Liver (tissue), 9 donors: ENCODE data around the gene MRPS18A. TPM values are rescaled to one million over a fixed set of nuclear protein-coding genes. Genes with fewer than 3 reads are reported as not detected.

Experiments used
- DNase-seq: peaks from one replicate; pipeline ENCODE4 v3.0.0-alpha.2; 2017; ENCODE audit warnings: low spot score
- H3K27ac ChIP-seq, 2 donors: one replicate each; pipeline ENCODE4 v1.7.0; 2013; ENCODE audit warnings: inconsistent platforms in 2 of 2, low read length in 2 of 2, control low read depth in 1 of 2, low read depth in 1 of 2, mild to moderate bottlenecking in 1 of 2
- H3K27me3 ChIP-seq, 4 donors: one replicate each; pipeline versions ENCODE4 v1.6.1 to v1.7.0; 2013; ENCODE audit warnings: low read length in 3 of 4, inconsistent platforms in 1 of 4, mild to moderate bottlenecking in 1 of 4, moderate library complexity in 1 of 4; ENCODE audit not compliant: control insufficient read depth in 4 of 4, insufficient read depth in 4 of 4
- H3K36me3 ChIP-seq, 4 donors: one replicate each; pipeline versions ENCODE4 v1.6.1 to v1.7.0; 2013; ENCODE audit warnings: low read length in 3 of 4, mild to moderate bottlenecking in 3 of 4, low read depth in 1 of 4, moderate library complexity in 1 of 4; ENCODE audit not compliant: control insufficient read depth in 4 of 4, insufficient read depth in 3 of 4
- H3K4me1 ChIP-seq, 4 donors: one replicate each; pipeline versions ENCODE4 v1.6.1 to v1.7.0; 2013; ENCODE audit warnings: low read length in 3 of 4, mild to moderate bottlenecking in 3 of 4, moderate library complexity in 1 of 4; ENCODE audit not compliant: control insufficient read depth in 4 of 4, insufficient read depth in 4 of 4
- H3K4me3 ChIP-seq, 3 donors: one replicate each; pipeline versions ENCODE4 v1.6.1 to v1.7.0; 2013; ENCODE audit warnings: low read length in 3 of 3, control low read depth in 1 of 3, low read depth in 1 of 3, mild to moderate bottlenecking in 1 of 3
- H3K9ac ChIP-seq, 2 donors: one replicate each; pipeline ENCODE4 v1.7.0; 2013; ENCODE audit warnings: low read length in 2 of 2, mild to moderate bottlenecking in 2 of 2, moderate library complexity in 2 of 2, control low read depth in 1 of 2, low read depth in 1 of 2
- H3K9me3 ChIP-seq, 4 donors: one replicate each; pipeline versions ENCODE4 v1.6.1 to v1.7.0; 2013; ENCODE audit warnings: low read length in 3 of 4; ENCODE audit not compliant: control insufficient read depth in 4 of 4
- CTCF ChIP-seq: fragments of 150-350 bp; IDR thresholded peaks from 2 replicates; pipeline ENCODE4 v1.5.1; 2017; ENCODE audit warnings: improper control_type of control experiment, low read depth, low read length; ENCODE audit not compliant: missing input control
- EGR1 ChIP-seq, 2 donors: IDR thresholded peaks; 2 replicates each; pipeline ENCODE4 v1.6.1; 2016 to 2018; ENCODE audit warnings: antibody characterized with exemption in 2 of 2, low read depth in 2 of 2
- FOXA1 ChIP-seq: IDR thresholded peaks from 2 replicates; pipeline ENCODE4 v1.6.1; 2016; ENCODE audit warnings: antibody characterized with exemption
- FOXA2 ChIP-seq: IDR thresholded peaks from 2 replicates; pipeline ENCODE4 v1.6.1; 2016; ENCODE audit warnings: antibody characterized with exemption
- GABPA ChIP-seq, 2 donors: IDR thresholded peaks in 1 of 2; conservative IDR thresholded peaks in 1 of 2; 2 replicates each; pipeline ENCODE4 v1.6.1; 2016; ENCODE audit warnings: antibody characterized with exemption in 2 of 2, mild to moderate bottlenecking in 1 of 2, moderate library complexity in 1 of 2
- HNF4A ChIP-seq, 2 donors: conservative IDR thresholded peaks; 2 replicates each; pipeline ENCODE4 v1.6.1; 2016; ENCODE audit warnings: antibody characterized with exemption in 2 of 2, mild to moderate bottlenecking in 2 of 2
- HNF4G ChIP-seq: IDR thresholded peaks from 2 replicates; pipeline ENCODE4 v1.6.1; 2016; ENCODE audit warnings: antibody characterized with exemption
- JUND ChIP-seq, 2 donors: IDR thresholded peaks; 2 replicates each; pipeline ENCODE4 v1.6.1; 2016; ENCODE audit warnings: antibody characterized with exemption in 2 of 2
- MAX ChIP-seq: IDR thresholded peaks from 2 replicates; pipeline ENCODE4 v1.6.1; 2016; ENCODE audit warnings: antibody characterized with exemption
- NR2F2 ChIP-seq: IDR thresholded peaks from 2 replicates; pipeline ENCODE4 v1.6.1; 2016; ENCODE audit warnings: antibody characterized with exemption
- RAD21 ChIP-seq, 2 donors: IDR thresholded peaks; 2 replicates each; pipeline ENCODE4 v1.6.1; 2016; ENCODE audit warnings: antibody characterized with exemption in 2 of 2, mild to moderate bottlenecking in 2 of 2
- REST ChIP-seq: IDR thresholded peaks from 2 replicates; pipeline ENCODE4 v1.6.1; 2016; ENCODE audit warnings: antibody characterized with exemption, mild to moderate bottlenecking
- RXRA ChIP-seq, 2 donors: IDR thresholded peaks; 2 replicates each; pipeline ENCODE4 v1.6.1; 2017 to 2018; ENCODE audit warnings: antibody characterized with exemption in 2 of 2, mild to moderate bottlenecking in 1 of 2
- SP1 ChIP-seq: IDR thresholded peaks from 2 replicates; pipeline ENCODE4 v1.6.1; 2018; ENCODE audit warnings: antibody characterized with exemption, mild to moderate bottlenecking
- TAF1 ChIP-seq: conservative IDR thresholded peaks from 2 replicates; pipeline ENCODE4 v1.6.1; 2016; ENCODE audit warnings: antibody characterized with exemption, mild to moderate bottlenecking
- YY1 ChIP-seq: IDR thresholded peaks from 2 replicates; pipeline ENCODE4 v1.6.1; 2016; ENCODE audit warnings: antibody characterized with exemption, mild to moderate bottlenecking
- ZBTB33 ChIP-seq: IDR thresholded peaks from 2 replicates; pipeline ENCODE4 v1.6.1; 2016; ENCODE audit warnings: antibody characterized with exemption
- WGBS: extraction: QIAGEN DNeasy Blood & Tissue Kit; methylation state at CpG from one replicate; pipeline ENCODE4 v1.1.7; 2013; 5-methylcytosine and 5-hydroxymethylcytosine counted together
- polyA plus RNA-seq, 2 donors: library from polyadenylated mRNA; stranded (reverse) in 1 of 2; unstranded in 1 of 2; fragments of 200-250 nt in 1 of 2; fragments of >200 nt in 1 of 2; fragmentation: Nextera tagmentation in 1 of 2; extraction: Ambion mirVana in 1 of 2; gene quantifications; one replicate each; pipeline versions ENCODE4 v1.2.1 to v1.2.3, GENCODE V29; 2013 to 2015
- total RNA-seq, 2 donors: library from RNA; depleted of rRNA; stranded (reverse); fragments of >200 nt; gene quantifications; one replicate each; pipeline ENCODE4 v1.2.3, GENCODE V29; 2014
- TF ChIP-seq, protein P1 (sequence below): IDR thresholded peaks from 2 replicates; pipeline ENCODE4 v1.6.1; 2016; ENCODE audit warnings: antibody characterized with exemption
- donor health status: healthy.
- donor health status: healthy.
- donor health status: healthy.
- donor health status: healthy.
- donor health status: healthy.

Gene MRPS18A
- total and polyA plus RNA-seq, 4 donors = 21.5 to 50.5 (median 35.0) TPM

DNA sequence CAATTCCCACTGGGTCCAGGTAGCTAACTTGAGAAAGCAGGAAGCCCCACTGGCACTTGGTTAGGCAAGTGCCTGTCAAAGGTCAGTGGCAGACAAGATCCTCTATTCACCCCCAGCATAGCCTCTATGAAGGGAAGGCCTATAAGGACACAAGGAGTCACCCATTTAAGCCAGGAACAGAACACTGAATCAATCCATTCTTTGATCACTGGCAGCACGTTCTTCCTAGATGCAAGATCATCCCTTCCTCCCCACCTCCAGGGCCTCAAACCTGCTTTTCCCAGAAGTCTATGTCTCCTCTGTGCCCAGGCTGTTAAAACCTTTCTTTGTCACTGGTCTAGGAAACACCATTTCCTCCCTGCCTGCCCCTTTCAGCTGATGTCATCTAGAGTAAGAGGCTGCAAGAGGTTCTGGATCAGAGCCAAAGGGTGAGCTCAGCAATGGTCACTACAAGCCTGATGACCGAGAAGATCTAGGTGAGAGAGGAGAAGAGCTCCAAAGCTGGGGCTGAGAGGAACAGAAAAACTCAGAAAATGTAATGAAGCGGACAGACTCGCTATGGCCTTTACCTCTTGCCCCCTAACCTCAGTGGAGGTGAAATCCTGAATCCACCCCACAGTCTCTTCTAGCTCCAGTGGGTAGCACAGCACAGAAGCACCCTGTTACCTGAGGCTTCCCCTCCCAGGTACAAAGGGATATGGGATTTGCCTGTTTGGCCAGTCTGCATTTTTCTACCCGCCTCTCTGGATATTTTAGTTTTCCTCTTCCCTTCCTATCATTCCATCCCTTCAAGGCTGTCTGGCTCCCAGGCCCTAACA is 60.4 kb downstream of the MRPS18A start:
- no peaks in the 10 kb centered on the region for H3K27me3 ChIP-seq
- peak overlapping the region in 1 of 2 donors; percentile 71 for H3K9ac ChIP-seq
- peak in 1 of 2 donors; percentile 20 for TF ChIP-seq RXRA (IDR thresholded peaks at IDR 0.05)
- TF ChIP-seq, protein P1, sequence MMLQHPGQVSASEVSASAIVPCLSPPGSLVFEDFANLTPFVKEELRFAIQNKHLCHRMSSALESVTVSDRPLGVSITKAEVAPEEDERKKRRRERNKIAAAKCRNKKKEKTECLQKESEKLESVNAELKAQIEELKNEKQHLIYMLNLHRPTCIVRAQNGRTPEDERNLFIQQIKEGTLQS = peak; percentile 74
- no peak for TF ChIP-seq RAD21 (IDR thresholded peaks at IDR 0.05)
- no peak for TF ChIP-seq HNF4G
- TF ChIP-seq FOXA1 = no peak
- peak; percentile 71 to 94 for TF ChIP-seq JUND (IDR thresholded peaks at IDR 0.05)
- TF ChIP-seq EGR1 (IDR thresholded peaks at IDR 0.05; ENCODE audit: low read depth in 2 of 2) = no peak
- TF ChIP-seq FOXA2 = no peak
- TF ChIP-seq TAF1 = no peak
- TF ChIP-seq MAX = no peak
- TF ChIP-seq CTCF = no peak
- TF ChIP-seq YY1 = peak; percentile 64
- TF ChIP-seq NR2F2 = no peak
- TF ChIP-seq ZBTB33 = no peak
- no peak for TF ChIP-seq REST
- TF ChIP-seq SP1 = peak; percentile 47
- no peak for TF ChIP-seq GABPA (IDR thresholded peaks at IDR 0.05 in 1 of 2, conservative IDR thresholded peaks at IDR 0.05 in 1 of 2)
- TF ChIP-seq HNF4A (conservative IDR thresholded peaks at IDR 0.05) = no peak
- H3K4me1 ChIP-seq = peaks cover 0 to 23% (median 14%) of the 10 kb centered on the region in 4 donors
- H3K36me3 ChIP-seq = peaks cover 3 to 30% (median 19%) of the 10 kb centered on the region in 4 donors
- H3K4me3 ChIP-seq = no peak overlapping the region
- 65% methylated on average over 5 of the region's 5 CpGs for WGBS
- H3K9me3 ChIP-seq = no peaks in the 10 kb centered on the region
- peak overlapping the region; percentile 57 to 78 for H3K27ac ChIP-seq
- DNase-seq = peak; percentile 72
